Left ventricle myocardium inferior (tissue), 1 donor: ENCODE results near the gene DNM3. TPM values are rescaled to one million over a fixed set of nuclear protein-coding genes. Genes with fewer than 3 reads are reported as not detected.

Experiments used
- DNase-seq: peaks from one replicate; pipeline ENCODE4 v3.0.0-alpha.2; 2020
- H3K27ac ChIP-seq: fragments of 200-600 bp; replicated peaks from 2 replicates; pipeline ENCODE4 v1.8.0; 2021
- H3K27me3 ChIP-seq: fragments of 200-600 bp; 2 replicates; pipeline ENCODE4 v1.8.0; 2021; ENCODE audit warnings: low read depth
- H3K36me3 ChIP-seq: fragments of 200-600 bp; 2 replicates; pipeline ENCODE4 v1.8.0; 2021
- H3K4me1 ChIP-seq: fragments of 200-600 bp; 2 replicates; pipeline ENCODE4 v1.8.0; 2021
- H3K4me3 ChIP-seq: fragments of 200-600 bp; 2 replicates; pipeline ENCODE4 v1.8.0; 2021; ENCODE audit warnings: mild to moderate bottlenecking, moderate library complexity
- H3K9me3 ChIP-seq: fragments of 200-600 bp; replicated peaks from 2 replicates; pipeline ENCODE4 v1.8.0; 2021
- intact Hi-C: fragments of 100-400 bp; cut with micrococcal nuclease; formaldehyde crosslinking; loops from one replicate; pipeline ENCODE4 v1.11.0; 2022
- total RNA-seq: library from RNA; stranded (reverse); fragmentation: NEBNext Ultra II Directional; extraction: Animal tissue kit (Norgen Biotek cat#: 25700); gene quantifications from one replicate; pipeline ENCODE4 v1.2.1, GENCODE V29; 2021
- TF ChIP-seq, protein P1 (sequence below): fragments of 200-600 bp; IDR thresholded peaks from 2 replicates; pipeline ENCODE4 v1.8.0; 2021; ENCODE audit warnings: antibody characterized with exemption, mild to moderate bottlenecking, borderline replicate concordance
- donor health status: DM: no; HTN: yes; CAD: no; lungs with severe emphysema.

Gene DNM3
- total RNA-seq, 1 donor from 2014 or later: 1.2 TPM

DNA sequence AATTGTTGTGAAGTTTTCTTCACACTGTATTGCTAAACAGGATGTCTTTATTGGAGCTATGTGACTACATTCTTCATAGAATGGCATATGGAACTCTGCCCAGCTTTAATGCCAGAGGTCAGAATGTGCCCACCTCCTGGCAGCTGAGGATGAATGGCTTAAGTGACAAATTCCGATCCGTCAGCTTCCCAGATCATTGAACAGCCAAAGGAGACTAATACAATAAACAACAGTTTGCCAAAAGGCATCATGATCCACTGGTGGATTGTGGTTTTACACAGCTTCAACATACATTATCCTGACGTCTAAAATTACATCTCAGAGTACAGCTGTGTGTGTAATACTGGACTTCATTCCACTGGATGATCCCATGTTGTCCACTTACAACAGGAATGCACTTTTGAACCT, 510.5 kb downstream of the DNM3 start:
- TF ChIP-seq, protein P1, sequence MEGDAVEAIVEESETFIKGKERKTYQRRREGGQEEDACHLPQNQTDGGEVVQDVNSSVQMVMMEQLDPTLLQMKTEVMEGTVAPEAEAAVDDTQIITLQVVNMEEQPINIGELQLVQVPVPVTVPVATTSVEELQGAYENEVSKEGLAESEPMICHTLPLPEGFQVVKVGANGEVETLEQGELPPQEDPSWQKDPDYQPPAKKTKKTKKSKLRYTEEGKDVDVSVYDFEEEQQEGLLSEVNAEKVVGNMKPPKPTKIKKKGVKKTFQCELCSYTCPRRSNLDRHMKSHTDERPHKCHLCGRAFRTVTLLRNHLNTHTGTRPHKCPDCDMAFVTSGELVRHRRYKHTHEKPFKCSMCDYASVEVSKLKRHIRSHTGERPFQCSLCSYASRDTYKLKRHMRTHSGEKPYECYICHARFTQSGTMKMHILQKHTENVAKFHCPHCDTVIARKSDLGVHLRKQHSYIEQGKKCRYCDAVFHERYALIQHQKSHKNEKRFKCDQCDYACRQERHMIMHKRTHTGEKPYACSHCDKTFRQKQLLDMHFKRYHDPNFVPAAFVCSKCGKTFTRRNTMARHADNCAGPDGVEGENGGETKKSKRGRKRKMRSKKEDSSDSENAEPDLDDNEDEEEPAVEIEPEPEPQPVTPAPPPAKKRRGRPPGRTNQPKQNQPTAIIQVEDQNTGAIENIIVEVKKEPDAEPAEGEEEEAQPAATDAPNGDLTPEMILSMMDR: no peak
- no peaks in the 10 kb centered on the region for H3K36me3 ChIP-seq
- intact Hi-C loops: loop anchor here (10.0 kb wide), 1 partner anchor 207 kb away; no protein-coding TSS in a partner anchor
- DNase-seq: no peak
- no peak overlapping the region for H3K27ac ChIP-seq
- H3K4me1 ChIP-seq: peaks cover 36% of the 10 kb centered on the region
- H3K9me3 ChIP-seq: peaks cover 18% of the 10 kb centered on the region
- H3K27me3 ChIP-seq: no peaks in the 10 kb centered on the region
- H3K4me3 ChIP-seq: no peak overlapping the region

DNA sequence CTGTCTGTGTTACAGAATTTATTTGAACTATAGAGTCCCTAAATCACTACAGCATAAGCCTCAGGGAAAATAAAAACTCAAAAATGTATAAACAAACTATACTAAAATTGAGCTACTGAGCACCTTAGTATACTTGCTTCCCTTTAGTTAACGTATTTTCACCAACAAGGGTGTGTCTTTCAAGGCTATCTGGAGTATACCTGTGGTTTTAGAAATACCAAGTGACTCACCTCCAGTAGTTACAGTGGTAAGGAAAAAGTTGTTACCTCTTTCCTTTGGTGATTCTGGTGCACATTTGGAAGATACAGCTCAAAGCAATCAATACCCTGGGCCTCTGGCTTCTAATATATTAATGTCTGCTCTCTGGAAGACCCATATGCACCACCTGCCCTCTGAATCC, 511.1 kb downstream of the DNM3 start:
- H3K9me3 ChIP-seq: peaks cover 11% of the 10 kb centered on the region
- intact Hi-C loops: loop anchor here (10.0 kb wide), 1 partner anchor 208 kb away; no protein-coding TSS in a partner anchor
- H3K4me1 ChIP-seq: peaks cover 42% of the 10 kb centered on the region
- TF ChIP-seq, protein P1: no peak
- H3K4me3 ChIP-seq: no peak overlapping the region
- no peaks in the 10 kb centered on the region for H3K36me3 ChIP-seq
- no peak for DNase-seq
- no peak overlapping the region for H3K27ac ChIP-seq
- no peaks in the 10 kb centered on the region for H3K27me3 ChIP-seq

DNA sequence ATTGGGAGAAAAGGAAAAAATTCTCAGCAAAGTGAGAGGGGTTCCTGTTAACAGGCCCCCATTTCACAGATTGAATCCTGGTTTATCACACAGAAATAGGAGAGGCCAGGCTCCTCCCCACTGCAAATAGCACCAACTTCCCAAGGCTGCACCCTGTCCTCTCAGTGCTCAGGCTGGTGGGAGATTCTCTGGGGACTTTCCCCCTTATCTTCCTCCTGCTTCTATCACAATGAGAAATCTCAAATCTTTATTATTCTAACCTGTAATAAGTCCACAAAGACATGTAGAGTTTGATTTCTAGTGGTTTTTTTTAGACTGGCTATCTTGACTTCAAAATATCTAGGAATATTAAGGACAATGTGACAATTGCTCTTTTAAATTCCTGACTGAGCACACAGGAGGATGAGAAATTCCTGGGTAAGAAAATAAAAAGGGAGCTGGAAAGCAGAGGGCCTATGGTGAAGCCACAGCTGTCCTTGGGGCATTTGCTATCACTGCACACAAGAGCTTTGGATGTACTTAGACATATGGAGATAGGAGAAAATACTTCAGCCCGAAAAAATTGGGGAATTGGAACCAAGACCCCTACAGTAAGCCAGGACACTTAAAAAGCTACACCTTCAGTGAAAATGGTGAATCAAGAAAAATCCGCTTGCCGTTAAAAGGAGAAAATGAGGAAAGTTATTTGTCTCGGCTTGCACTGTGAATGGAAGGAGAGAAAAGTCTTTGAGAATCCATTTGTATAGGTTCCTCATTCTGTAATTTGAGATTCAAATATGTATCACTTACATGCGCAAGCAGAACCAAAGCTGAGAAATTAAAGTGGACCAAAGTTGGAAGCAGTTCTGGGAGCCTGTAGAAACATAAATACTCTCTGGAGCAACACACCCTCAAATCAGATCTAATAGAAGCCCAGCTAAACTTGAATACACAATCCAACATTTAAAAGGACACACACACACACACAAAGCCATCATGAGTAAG, 513.3 kb downstream of the DNM3 start:
- intact Hi-C loops: loop anchor here (10.0 kb wide), 1 partner anchor 210 kb away; no protein-coding TSS in a partner anchor
- Histone ChIP-seq H3K9me3 (no peaks in the 10 kb centered on the region), H3K27ac (no peak overlapping the region), H3K4me3 (no peak overlapping the region), H3K4me1 (peaks cover 64% of the 10 kb centered on the region), H3K36me3 (no peaks in the 10 kb centered on the region), H3K27me3 (no peaks in the 10 kb centered on the region)
- no peak for DNase-seq
- TF ChIP-seq, protein P1: no peak

DNA sequence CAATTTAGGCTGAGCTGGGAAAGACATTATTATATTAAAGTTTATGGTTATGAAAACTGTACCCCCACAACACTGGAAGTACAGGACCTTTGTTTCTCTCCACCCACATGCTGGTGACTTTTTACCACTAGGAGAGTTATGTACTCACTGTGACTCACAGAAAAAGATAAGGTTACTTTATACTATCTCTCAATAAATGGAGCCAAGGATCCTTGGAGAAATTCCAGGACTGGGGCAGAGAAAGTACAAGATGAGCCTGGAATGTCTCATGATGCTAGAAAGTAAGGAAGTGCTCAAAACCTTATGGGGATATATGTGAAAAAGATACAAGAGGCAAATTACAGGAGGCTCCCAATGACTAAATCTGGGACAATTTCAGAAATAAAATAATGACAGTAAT, 515.3 kb downstream of the DNM3 start:
- intact Hi-C loops: loop anchor here (10.0 kb wide), 1 partner anchor 212 kb away; no protein-coding TSS in a partner anchor
- TF ChIP-seq, protein P1: peak; percentile 14
- H3K36me3 ChIP-seq: no peaks in the 10 kb centered on the region
- peak overlapping the region; percentile 25 for H3K27ac ChIP-seq
- H3K4me1 ChIP-seq: peaks cover 71% of the 10 kb centered on the region
- no peak overlapping the region for H3K4me3 ChIP-seq
- DNase-seq: no peak
- H3K9me3 ChIP-seq: no peaks in the 10 kb centered on the region
- H3K27me3 ChIP-seq: no peaks in the 10 kb centered on the region

DNA sequence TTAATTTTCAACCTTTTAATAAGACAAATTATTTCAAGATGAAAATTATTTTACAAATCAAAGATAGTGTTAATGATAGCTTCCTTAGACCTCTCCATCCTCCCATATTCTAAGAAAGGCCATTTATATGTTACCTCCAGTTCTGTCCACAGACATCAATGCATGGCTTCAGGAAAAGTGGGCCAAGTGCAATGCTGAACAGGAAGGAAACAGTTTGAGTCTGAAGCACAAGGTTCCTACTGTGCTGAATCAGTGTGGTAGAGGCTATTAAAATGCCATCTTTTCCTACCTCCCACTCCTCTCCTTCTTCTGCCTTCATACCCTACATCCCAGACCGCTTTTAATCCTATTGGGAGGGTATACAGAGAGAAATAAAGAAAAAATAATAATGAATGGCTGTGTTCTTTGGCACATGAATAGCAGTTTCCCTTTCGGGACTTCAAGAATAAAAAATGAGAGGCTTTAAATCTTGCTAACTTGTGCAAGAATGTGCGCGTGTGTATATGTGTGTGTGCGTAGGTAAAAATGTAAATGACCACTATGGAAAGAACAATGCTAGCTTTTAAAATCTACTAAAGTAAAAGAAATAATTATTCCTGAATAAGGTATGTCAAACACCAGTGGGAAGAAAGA, 516.6 kb downstream of the DNM3 start:
- Histone ChIP-seq H3K9me3 (no peaks in the 10 kb centered on the region), H3K4me1 (peaks cover 63% of the 10 kb centered on the region), H3K4me3 (peak overlapping the region; percentile 37), H3K27me3 (no peaks in the 10 kb centered on the region), H3K36me3 (no peaks in the 10 kb centered on the region), H3K27ac (peak overlapping the region; percentile 85)
- TF ChIP-seq, protein P1: no peak
- intact Hi-C loops: loop anchor here (10.0 kb wide), 1 partner anchor 213 kb away; no protein-coding TSS in a partner anchor
- DNase-seq: no peak
